Measurements from ENCODE around the gene ADNP2. TPM values are rescaled to one million over a fixed set of nuclear protein-coding genes. Genes with fewer than 3 reads are reported as not detected.

Gene ADNP2
- total and polyA plus RNA-seq, 2 of the 13 experiments (the other 11 are each of a cell fraction or from before 2014, with no cell fraction given) = 10.8 to 25.5 TPM

DNA sequence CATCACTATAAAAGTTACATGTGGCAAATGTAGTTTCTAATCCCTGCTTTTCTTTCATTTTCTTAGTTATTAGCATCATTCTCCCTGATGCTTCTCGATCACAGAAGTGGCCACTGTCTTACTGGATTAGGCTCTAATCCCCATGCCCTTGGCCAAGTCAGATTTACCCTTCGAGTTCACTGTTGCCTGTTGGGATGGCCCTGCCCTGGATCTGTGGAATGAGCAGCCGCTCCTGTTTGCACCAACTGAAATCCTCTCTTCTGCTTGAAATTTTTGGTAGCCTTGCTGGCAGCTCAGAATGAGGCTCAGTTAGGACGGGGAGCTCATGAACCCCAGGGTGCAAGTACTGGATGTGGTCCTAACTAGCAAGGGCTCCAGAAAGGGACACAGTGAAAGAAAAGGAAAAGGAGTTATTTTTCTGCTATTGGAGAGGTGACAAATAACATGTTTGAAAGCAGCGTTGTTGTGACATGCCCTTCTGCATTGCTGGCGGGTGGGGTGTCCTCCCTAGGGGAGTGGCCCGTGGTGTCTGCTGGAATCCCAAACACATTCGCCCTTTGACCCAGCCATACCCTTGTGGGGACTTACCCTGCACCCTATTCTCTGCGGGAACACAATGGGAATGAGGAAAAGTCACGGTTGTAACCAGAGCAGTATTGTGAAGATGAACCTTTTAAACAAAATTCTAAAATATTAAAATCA is 40.3 kb upstream of the ADNP2 start (continued):
- TF ChIP-seq ZNF430 (CRISPR knock-in tag; IDR thresholded peaks at IDR 0.05) (no peak), BRF2 (CRISPR knock-in tag; IDR thresholded peaks at IDR 0.05) (no peak), SNAPC2 (CRISPR knock-in tag; IDR thresholded peaks at IDR 0.05) (no peak), TCF12 (IDR thresholded peaks at IDR 0.05) (no peak), TCF12 (CRISPR knock-in tag; IDR thresholded peaks at IDR 0.05) (no peak), HNF1A (IDR thresholded peaks at IDR 0.05; ENCODE audit: low read depth) (no peak), HNF1A (CRISPR knock-in tag; IDR thresholded peaks at IDR 0.05; ENCODE audit: borderline replicate concordance) (no peak), GABPB1 (CRISPR knock-in tag; IDR thresholded peaks at IDR 0.05) (no peak)
- TF ChIP-seq, protein P1, sequence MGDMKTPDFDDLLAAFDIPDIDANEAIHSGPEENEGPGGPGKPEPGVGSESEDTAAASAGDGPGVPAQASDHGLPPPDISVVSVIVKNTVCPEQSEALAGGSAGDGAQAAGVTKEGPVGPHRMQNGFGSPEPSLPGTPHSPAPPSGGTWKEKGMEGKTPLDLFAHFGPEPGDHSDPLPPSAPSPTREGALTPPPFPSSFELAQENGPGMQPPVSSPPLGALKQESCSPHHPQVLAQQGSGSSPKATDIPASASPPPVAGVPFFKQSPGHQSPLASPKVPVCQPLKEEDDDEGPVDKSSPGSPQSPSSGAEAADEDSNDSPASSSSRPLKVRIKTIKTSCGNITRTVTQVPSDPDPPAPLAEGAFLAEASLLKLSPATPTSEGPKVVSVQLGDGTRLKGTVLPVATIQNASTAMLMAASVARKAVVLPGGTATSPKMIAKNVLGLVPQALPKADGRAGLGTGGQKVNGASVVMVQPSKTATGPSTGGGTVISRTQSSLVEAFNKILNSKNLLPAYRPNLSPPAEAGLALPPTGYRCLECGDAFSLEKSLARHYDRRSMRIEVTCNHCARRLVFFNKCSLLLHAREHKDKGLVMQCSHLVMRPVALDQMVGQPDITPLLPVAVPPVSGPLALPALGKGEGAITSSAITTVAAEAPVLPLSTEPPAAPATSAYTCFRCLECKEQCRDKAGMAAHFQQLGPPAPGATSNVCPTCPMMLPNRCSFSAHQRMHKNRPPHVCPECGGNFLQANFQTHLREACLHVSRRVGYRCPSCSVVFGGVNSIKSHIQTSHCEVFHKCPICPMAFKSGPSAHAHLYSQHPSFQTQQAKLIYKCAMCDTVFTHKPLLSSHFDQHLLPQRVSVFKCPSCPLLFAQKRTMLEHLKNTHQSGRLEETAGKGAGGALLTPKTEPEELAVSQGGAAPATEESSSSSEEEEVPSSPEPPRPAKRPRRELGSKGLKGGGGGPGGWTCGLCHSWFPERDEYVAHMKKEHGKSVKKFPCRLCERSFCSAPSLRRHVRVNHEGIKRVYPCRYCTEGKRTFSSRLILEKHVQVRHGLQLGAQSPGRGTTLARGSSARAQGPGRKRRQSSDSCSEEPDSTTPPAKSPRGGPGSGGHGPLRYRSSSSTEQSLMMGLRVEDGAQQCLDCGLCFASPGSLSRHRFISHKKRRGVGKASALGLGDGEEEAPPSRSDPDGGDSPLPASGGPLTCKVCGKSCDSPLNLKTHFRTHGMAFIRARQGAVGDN (CRISPR knock-in tag; IDR thresholded peaks at IDR 0.05) = no peak
